GM12872 (cell line): ENCODE results near the gene SMAD3.

Source experiments
- CTCF ChIP-seq: IDR thresholded peaks from 3 replicates; pipeline ENCODE4 v1.5.1; 2011; ENCODE audit warnings: low read depth, mild to moderate bottlenecking, low read length, moderate library complexity; ENCODE audit not compliant: insufficient read depth

Gene SMAD3

GRCh38 chr15:67125589-67126502 is 60.4 kb downstream of the SMAD3 start:
- TF ChIP-seq CTCF = no peak

GRCh38 chr15:67126551-67127330 is 61.3 kb downstream of the SMAD3 start:
- TF ChIP-seq CTCF = no peak

GRCh38 chr15:67127331-67127664 is 61.9 kb downstream of the SMAD3 start:
- TF ChIP-seq CTCF = no peak

- no peak for TF ChIP-seq CTCF
These were observed 62.6 kb downstream of the SMAD3 start for GRCh38 chr15:67127965-67128364.

- TF ChIP-seq CTCF = no peak
These were observed 64.8 kb downstream of the SMAD3 start for GRCh38 chr15:67130166-67130565.

- no peak for TF ChIP-seq CTCF
These were observed 65.5 kb downstream of the SMAD3 start for GRCh38 chr15:67130673-67131601.

- TF ChIP-seq CTCF = no peak
These were observed 66.9 kb downstream of the SMAD3 start for GRCh38 chr15:67132276-67132675.
